GM23338 (cell line): Measurements from ENCODE around the gene FANCC. TPM values are rescaled to one million over a fixed set of nuclear protein-coding genes. Genes with fewer than 3 reads are reported as not detected.

Source experiments
- ATAC-seq: fragments of 200-7000 bp; cut with Tn5 transposase; 3 replicates; pipeline ENCODE4 v1.9.1; 2020
- DNase-seq: peaks from one replicate; pipeline ENCODE4 v3.0.0-alpha.2; 2015; ENCODE audit warnings: low spot score
- H2AFZ ChIP-seq: fragments of 200-600 bp; sonication (generic); 2 replicates; pipeline ENCODE4 v1.8.0; 2016; ENCODE audit warnings: antibody characterized with exemption, mild to moderate bottlenecking, moderate library complexity
- H3F3A ChIP-seq: fragments of 200-600 bp; sonication (generic); replicated peaks from 2 replicates; pipeline ENCODE4 v1.8.0; 2017; ENCODE audit warnings: antibody characterized with exemption, mixed run types, low read depth
- H3K27ac ChIP-seq: fragments of 200-600 bp; sonication (generic); 2 replicates; pipeline ENCODE4 v1.6.1; 2016; ENCODE audit warnings: low read depth
- H3K27me3 ChIP-seq: fragments of 200-600 bp; sonication (generic); 2 replicates; pipeline ENCODE4 v1.8.0; 2016; ENCODE audit warnings: mild to moderate bottlenecking, mixed run types, moderate library complexity; ENCODE audit not compliant: insufficient read depth
- H3K36me3 ChIP-seq: fragments of 200-600 bp; sonication (generic); 2 replicates; pipeline ENCODE4 v1.8.0; 2016; ENCODE audit warnings: mild to moderate bottlenecking; ENCODE audit not compliant: insufficient read depth
- H3K4me1 ChIP-seq: fragments of 200-600 bp; sonication (generic); 2 replicates; pipeline ENCODE4 v1.8.0; 2016; ENCODE audit warnings: mild to moderate bottlenecking, moderate library complexity; ENCODE audit not compliant: insufficient read depth
- H3K4me2 ChIP-seq: fragments of 200-600 bp; sonication (generic); 2 replicates; pipeline ENCODE4 v1.7.1; 2017; ENCODE audit warnings: mixed run types
- H3K4me3 ChIP-seq: fragments of 200-600 bp; sonication (generic); 2 replicates; pipeline ENCODE4 v1.6.1; 2016; ENCODE audit warnings: mixed run types
- H3K79me2 ChIP-seq: fragments of 200-600 bp; sonication (generic); replicated peaks from 2 replicates; pipeline ENCODE4 v1.8.0; 2017; ENCODE audit warnings: mild to moderate bottlenecking; ENCODE audit not compliant: insufficient read depth
- H3K9me2 ChIP-seq: fragments of 200-600 bp; sonication (generic); 2 replicates; pipeline ENCODE4 v1.8.0; 2017; ENCODE audit not compliant: insufficient read depth
- H4K20me1 ChIP-seq: fragments of 200-600 bp; sonication (generic); replicated peaks from 2 replicates; pipeline ENCODE4 v1.8.0; 2017; ENCODE audit warnings: mild to moderate bottlenecking; ENCODE audit not compliant: insufficient read depth
- H3K27ac Mint-ChIP-seq: 2 replicates; pipeline ENCODE4 v1.8.0; 2020; ENCODE audit warnings: inconsistent platforms, mild to moderate bottlenecking, moderate library complexity, mixed read lengths
- H3K27me3 Mint-ChIP-seq: 3 replicates; pipeline ENCODE4 v1.8.0; 2022; ENCODE audit warnings: low read depth, mild to moderate bottlenecking, moderate library complexity, mixed read lengths, inconsistent platforms; ENCODE audit not compliant: insufficient read depth, poor library complexity
- H3K36me3 Mint-ChIP-seq: 3 replicates; pipeline ENCODE4 v1.8.0; 2021; ENCODE audit warnings: low read depth, mild to moderate bottlenecking, inconsistent platforms, moderate library complexity, mixed read lengths
- H3K4me1 Mint-ChIP-seq: 3 replicates; pipeline ENCODE4 v1.8.0; 2020; ENCODE audit warnings: mild to moderate bottlenecking, inconsistent platforms, mixed read lengths
- H3K4me3 Mint-ChIP-seq: 3 replicates; pipeline ENCODE4 v1.8.0; 2021; ENCODE audit warnings: moderate library complexity, mild to moderate bottlenecking, inconsistent platforms, mixed read lengths
- H3K9me3 Mint-ChIP-seq: 3 replicates; pipeline ENCODE4 v1.8.0; 2020; ENCODE audit warnings: moderate library complexity, mild to moderate bottlenecking, inconsistent platforms, mixed read lengths
- CREB1 ChIP-seq: fragments of 250-450 bp; sonication (Bioruptor Pico); IDR thresholded peaks from 2 replicates; pipeline ENCODE4 v1.5.0; 2020; ENCODE audit warnings: low read depth, mild to moderate bottlenecking, moderate library complexity
- EZH2 ChIP-seq: fragments of 200-600 bp; sonication (generic); IDR thresholded peaks from one replicate; pipeline ENCODE4 v1.8.0; 2017; ENCODE audit warnings: antibody characterized with exemption, mild to moderate bottlenecking, low read depth; ENCODE audit not compliant: unreplicated experiment
- EZH2phosphoT487 ChIP-seq: fragments of 200-600 bp; sonication (generic); IDR thresholded peaks from one replicate; pipeline ENCODE4 v1.8.1; 2018; ENCODE audit warnings: antibody characterized with exemption; ENCODE audit not compliant: unreplicated experiment
- JUNB ChIP-seq: IDR thresholded peaks from one replicate; pipeline ENCODE4 v1.6.1; 2016; ENCODE audit warnings: antibody characterized with exemption; ENCODE audit not compliant: unreplicated experiment
- NANOG ChIP-seq: IDR thresholded peaks from 2 replicates; pipeline ENCODE4 v1.6.1; 2016; ENCODE audit warnings: antibody characterized with exemption, borderline replicate concordance
- POLR2AphosphoS5 ChIP-seq: IDR thresholded peaks from 2 replicates; pipeline ENCODE4 v1.6.1; 2016; ENCODE audit warnings: antibody characterized with exemption, low read depth
- STAT1 ChIP-seq: IDR thresholded peaks from one replicate; pipeline ENCODE4 v1.6.1; 2016; ENCODE audit warnings: antibody characterized with exemption; ENCODE audit not compliant: unreplicated experiment
- ZNF114 ChIP-seq: fragments of 250-450 bp; sonication (Bioruptor Pico); IDR thresholded peaks from 2 replicates; pipeline ENCODE4 v1.5.0; 2020; ENCODE audit warnings: mild to moderate bottlenecking, moderate library complexity
- ZNF331 ChIP-seq: fragments of 250-450 bp; sonication (Bioruptor Pico); IDR thresholded peaks from 2 replicates; pipeline ENCODE4 v1.5.0; 2020; ENCODE audit warnings: low read depth, mild to moderate bottlenecking, moderate library complexity
- polyA plus RNA-seq: library from polyadenylated mRNA; unstranded; fragments of >200 nt; fragmentation: Nextera tagmentation; extraction: Ambion mirVana; gene quantifications from 2 replicates; pipeline ENCODE4 v1.2.1, GENCODE V29; 2016
- total RNA-seq: library from RNA; depleted of rRNA; stranded (reverse); fragments of >200 nt; shearing (Covaris generic); gene quantifications from 2 replicates; pipeline ENCODE4 v1.2.3, GENCODE V29; 2014
- TF ChIP-seq, protein P1 (sequence below): IDR thresholded peaks from one replicate; pipeline ENCODE4 v1.6.1; 2018; ENCODE audit warnings: antibody characterized with exemption; ENCODE audit not compliant: unreplicated experiment
- TF ChIP-seq, protein P2 (sequence below), 2 experiments: fragments of 200-600 bp in 1 of 2; sonication (generic) in 1 of 2; conservative IDR thresholded peaks; 2 replicates each; pipeline versions ENCODE4 v1.5.1 to v1.6.1; 2016 to 2017; ENCODE audit warnings: antibody characterized with exemption in 2 of 2, low read depth in 2 of 2, mild to moderate bottlenecking in 2 of 2, moderate library complexity in 1 of 2
- TF ChIP-seq, protein P3 (sequence below): IDR thresholded peaks from 2 replicates; pipeline ENCODE4 v1.6.1; 2016; ENCODE audit warnings: antibody characterized with exemption

FANCC gene
- total and polyA plus RNA-seq, 2 experiments from 2014 or later: 7.8 to 18.1 TPM

DNA sequence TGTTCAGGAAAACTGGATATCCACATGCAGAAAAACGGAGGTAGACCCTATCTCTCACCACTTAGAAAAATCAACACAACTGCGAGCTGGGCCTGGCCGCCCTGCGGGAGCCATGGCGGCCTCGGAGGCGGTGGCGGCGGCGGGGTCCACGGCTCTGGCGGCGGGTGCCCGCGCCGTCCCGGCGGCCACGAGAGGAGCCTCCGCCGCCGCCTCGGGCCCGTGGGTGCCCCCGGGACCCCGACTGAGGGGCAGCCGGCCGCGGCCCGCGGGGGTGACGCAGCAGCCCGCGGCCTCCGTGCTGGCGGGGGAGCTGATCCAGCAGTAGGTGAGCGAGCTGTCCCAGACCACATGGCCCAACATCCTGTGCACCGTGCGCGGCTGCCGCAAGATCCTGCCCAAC, 25.3 kb downstream of the FANCC start (continued):
- TF ChIP-seq, protein P1, sequence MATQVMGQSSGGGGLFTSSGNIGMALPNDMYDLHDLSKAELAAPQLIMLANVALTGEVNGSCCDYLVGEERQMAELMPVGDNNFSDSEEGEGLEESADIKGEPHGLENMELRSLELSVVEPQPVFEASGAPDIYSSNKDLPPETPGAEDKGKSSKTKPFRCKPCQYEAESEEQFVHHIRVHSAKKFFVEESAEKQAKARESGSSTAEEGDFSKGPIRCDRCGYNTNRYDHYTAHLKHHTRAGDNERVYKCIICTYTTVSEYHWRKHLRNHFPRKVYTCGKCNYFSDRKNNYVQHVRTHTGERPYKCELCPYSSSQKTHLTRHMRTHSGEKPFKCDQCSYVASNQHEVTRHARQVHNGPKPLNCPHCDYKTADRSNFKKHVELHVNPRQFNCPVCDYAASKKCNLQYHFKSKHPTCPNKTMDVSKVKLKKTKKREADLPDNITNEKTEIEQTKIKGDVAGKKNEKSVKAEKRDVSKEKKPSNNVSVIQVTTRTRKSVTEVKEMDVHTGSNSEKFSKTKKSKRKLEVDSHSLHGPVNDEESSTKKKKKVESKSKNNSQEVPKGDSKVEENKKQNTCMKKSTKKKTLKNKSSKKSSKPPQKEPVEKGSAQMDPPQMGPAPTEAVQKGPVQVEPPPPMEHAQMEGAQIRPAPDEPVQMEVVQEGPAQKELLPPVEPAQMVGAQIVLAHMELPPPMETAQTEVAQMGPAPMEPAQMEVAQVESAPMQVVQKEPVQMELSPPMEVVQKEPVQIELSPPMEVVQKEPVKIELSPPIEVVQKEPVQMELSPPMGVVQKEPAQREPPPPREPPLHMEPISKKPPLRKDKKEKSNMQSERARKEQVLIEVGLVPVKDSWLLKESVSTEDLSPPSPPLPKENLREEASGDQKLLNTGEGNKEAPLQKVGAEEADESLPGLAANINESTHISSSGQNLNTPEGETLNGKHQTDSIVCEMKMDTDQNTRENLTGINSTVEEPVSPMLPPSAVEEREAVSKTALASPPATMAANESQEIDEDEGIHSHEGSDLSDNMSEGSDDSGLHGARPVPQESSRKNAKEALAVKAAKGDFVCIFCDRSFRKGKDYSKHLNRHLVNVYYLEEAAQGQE: no peak
- TF ChIP-seq EZH2 (no peak), JUNB (no peak), NANOG (no peak), ZNF331 (CRISPR knock-in tag) (no peak)
- TF ChIP-seq, protein P2, sequence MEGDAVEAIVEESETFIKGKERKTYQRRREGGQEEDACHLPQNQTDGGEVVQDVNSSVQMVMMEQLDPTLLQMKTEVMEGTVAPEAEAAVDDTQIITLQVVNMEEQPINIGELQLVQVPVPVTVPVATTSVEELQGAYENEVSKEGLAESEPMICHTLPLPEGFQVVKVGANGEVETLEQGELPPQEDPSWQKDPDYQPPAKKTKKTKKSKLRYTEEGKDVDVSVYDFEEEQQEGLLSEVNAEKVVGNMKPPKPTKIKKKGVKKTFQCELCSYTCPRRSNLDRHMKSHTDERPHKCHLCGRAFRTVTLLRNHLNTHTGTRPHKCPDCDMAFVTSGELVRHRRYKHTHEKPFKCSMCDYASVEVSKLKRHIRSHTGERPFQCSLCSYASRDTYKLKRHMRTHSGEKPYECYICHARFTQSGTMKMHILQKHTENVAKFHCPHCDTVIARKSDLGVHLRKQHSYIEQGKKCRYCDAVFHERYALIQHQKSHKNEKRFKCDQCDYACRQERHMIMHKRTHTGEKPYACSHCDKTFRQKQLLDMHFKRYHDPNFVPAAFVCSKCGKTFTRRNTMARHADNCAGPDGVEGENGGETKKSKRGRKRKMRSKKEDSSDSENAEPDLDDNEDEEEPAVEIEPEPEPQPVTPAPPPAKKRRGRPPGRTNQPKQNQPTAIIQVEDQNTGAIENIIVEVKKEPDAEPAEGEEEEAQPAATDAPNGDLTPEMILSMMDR (conservative IDR thresholded peaks at IDR 0.05; ENCODE audit: low read depth in 2 of 2): no peak

DNA sequence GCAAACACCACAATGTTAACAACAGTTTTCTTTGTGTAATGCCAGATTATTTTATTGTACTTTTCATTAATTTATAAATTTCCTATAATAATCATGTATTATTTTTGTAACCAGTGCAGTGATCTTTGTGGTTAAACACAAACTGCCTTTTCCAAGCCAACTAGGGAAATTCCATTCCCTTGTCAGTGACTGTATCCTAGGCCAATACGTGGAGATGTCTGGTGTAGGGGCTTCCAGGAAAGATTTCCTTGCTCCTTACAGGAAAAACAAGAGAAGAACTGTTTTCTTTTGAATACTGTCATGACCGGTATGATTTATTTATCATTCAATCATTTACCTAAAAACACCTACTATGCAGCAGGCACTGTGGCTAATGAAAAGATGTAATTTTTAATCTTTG, 31.4 kb downstream of the FANCC start:
- H3K27me3 ChIP-seq: no peaks in the 10 kb centered on the region
- Mint-ChIP-seq H3K27ac (no peak overlapping the region), H3K36me3 (no peaks in the 10 kb centered on the region), H3K4me1 (no peaks in the 10 kb centered on the region), H3K9me3 (no peaks in the 10 kb centered on the region), H3K4me3 (no peak overlapping the region), H3K27me3 (no peaks in the 10 kb centered on the region)
- no peak overlapping the region for H3K27ac ChIP-seq
- no peaks in the 10 kb centered on the region for H3F3A ChIP-seq
- H3K9me2 ChIP-seq: no peaks in the 10 kb centered on the region
- no peak for ATAC-seq
- H3K79me2 ChIP-seq: no peaks in the 10 kb centered on the region; the same call in 1 of the 2 replicates
- no peak for DNase-seq
- H3K36me3 ChIP-seq: no peaks in the 10 kb centered on the region
- H3K4me1 ChIP-seq: no peaks in the 10 kb centered on the region
- H3K4me2 ChIP-seq: no peak overlapping the region
- H3K4me3 ChIP-seq: no peak overlapping the region
- no peak overlapping the region for H2AFZ ChIP-seq
- no peaks in the 10 kb centered on the region for H4K20me1 ChIP-seq
- TF ChIP-seq, protein P1: no peak
- TF ChIP-seq EZH2 (no peak), POLR2AphosphoS5 (no peak), JUNB (no peak), ZNF114 (CRISPR knock-in tag) (no peak), CREB1 (no peak), STAT1 (no peak), ZNF331 (CRISPR knock-in tag) (no peak), NANOG (no peak), EZH2phosphoT487 (no peak)
- TF ChIP-seq, protein P2 (conservative IDR thresholded peaks at IDR 0.05; ENCODE audit: low read depth in 2 of 2): no peak
- TF ChIP-seq, protein P3, sequence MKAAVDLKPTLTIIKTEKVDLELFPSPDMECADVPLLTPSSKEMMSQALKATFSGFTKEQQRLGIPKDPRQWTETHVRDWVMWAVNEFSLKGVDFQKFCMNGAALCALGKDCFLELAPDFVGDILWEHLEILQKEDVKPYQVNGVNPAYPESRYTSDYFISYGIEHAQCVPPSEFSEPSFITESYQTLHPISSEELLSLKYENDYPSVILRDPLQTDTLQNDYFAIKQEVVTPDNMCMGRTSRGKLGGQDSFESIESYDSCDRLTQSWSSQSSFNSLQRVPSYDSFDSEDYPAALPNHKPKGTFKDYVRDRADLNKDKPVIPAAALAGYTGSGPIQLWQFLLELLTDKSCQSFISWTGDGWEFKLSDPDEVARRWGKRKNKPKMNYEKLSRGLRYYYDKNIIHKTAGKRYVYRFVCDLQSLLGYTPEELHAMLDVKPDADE: no peak
